Measurements from ENCODE around the gene TREML2.
A peak's percentile ranks its signal among the peaks of the same experiment; 100 is the strongest.

Gene TREML2

DNA sequence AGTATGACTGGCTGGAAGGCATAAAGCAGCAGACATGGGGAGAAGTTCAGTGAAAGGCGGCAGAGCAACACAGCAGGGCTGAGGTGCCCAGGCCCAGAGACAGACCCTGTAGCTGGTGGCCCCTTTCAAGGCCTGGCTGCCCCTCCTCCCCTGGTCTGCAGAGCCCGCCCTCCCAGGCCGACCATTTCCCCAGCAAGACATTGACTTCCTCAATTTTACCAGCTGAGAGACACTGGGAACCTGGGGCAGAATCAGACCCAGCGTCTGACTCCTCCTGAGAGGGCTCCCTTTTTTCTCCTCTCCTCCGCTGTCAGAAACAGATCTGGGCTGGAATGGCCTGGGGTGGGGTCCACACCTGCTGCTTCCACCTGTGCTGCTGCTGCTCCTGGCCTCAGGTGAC, 27.1 kb upstream of the TREML2 start, which contains the start of gene TREML4:
TSS of gene TREML4 (plus strand) at position 254 of the 400 bp plus-strand sequence. CDS start at position 333, 79 bp downstream.
- DNase-seq (no peak), ATAC-seq (ENCODE audit: insufficient read depth, low read depth) (no peak)
- peaks cover 2% of the 10 kb centered on the region; the same call in 1 of the 2 replicates for H3K4me1 ChIP-seq (ENCODE audit: insufficient read depth, low read length)
- no peaks in the 10 kb centered on the region for H3K27me3 ChIP-seq (ENCODE audit: insufficient read depth, low read length, poor library complexity)
- TF ChIP-seq EZH2 (IDR thresholded peaks at IDR 0.05; ENCODE audit: borderline replicate concordance, low read depth, low read length, severe bottlenecking) = no peak
- no peak for TF ChIP-seq CTCF (IDR thresholded peaks at IDR 0.05; ENCODE audit: borderline replicate concordance, extremely low read depth, low read length, poor library complexity, severe bottlenecking)
- no peak within 1 kb of the TSS for H3K9ac ChIP-seq (ENCODE audit: low read depth, low read length)
- H3K4me3 ChIP-seq (ENCODE audit: low read depth in 1 of 2, low read length in 2 of 2) = no peak within 1 kb of the TSS
- H2AFZ ChIP-seq (ENCODE audit: low read depth, low read length) = no peak within 1 kb of the TSS
- H3K79me2 ChIP-seq (ENCODE audit: insufficient read depth, low read length) = no peaks in the 10 kb centered on the region
- no peaks in the 10 kb centered on the region for H3K9me3 ChIP-seq (ENCODE audit: insufficient read depth, low read length, severe bottlenecking)
- no peaks in the 10 kb centered on the region for H3K36me3 ChIP-seq (ENCODE audit: insufficient read depth, low read length)
- no peaks in the 10 kb centered on the region for H4K20me1 ChIP-seq (ENCODE audit: insufficient read depth, low read length)
- no peak within 1 kb of the TSS for H3K4me2 ChIP-seq (ENCODE audit: insufficient read depth, low read length)
- no peak within 1 kb of the TSS for H3K27ac ChIP-seq (ENCODE audit: low read length)

DNA sequence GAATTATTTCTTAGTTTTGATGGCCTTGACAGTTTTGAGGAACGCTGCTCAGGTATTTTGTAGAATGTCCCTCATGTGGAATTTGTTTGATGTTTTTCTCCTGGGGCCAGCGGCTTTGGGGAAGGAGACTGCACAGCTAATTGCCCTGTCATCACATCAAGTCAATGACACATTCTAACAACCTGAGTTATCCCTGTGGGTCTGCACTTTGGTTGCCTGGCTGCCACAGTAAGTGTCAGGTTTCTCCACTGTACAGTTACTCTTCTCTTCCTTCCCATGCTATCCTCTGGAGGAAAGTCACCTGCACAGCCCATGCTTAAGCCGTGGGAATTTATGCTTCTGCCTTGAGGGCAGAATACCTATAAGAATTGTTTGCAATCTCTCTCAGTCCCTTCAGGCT, 25.8 kb upstream of the TREML2 start:
- Histone ChIP-seq H3K36me3 (ENCODE audit: insufficient read depth, low read length) (no peaks in the 10 kb centered on the region), H3K4me1 (ENCODE audit: insufficient read depth, low read length) (peaks cover 16% of the 10 kb centered on the region), H3K4me3 (ENCODE audit: low read depth in 1 of 2, low read length in 2 of 2) (no peak overlapping the region), H2AFZ (ENCODE audit: low read depth, low read length) (no peak overlapping the region), H4K20me1 (ENCODE audit: insufficient read depth, low read length) (no peaks in the 10 kb centered on the region), H3K27ac (ENCODE audit: low read length) (no peak overlapping the region), H3K9me3 (ENCODE audit: insufficient read depth, low read length, severe bottlenecking) (no peaks in the 10 kb centered on the region), H3K9ac (ENCODE audit: low read depth, low read length) (no peak overlapping the region), H3K27me3 (ENCODE audit: insufficient read depth, low read length, poor library complexity) (no peaks in the 10 kb centered on the region), H3K4me2 (ENCODE audit: insufficient read depth, low read length) (no peak overlapping the region), H3K79me2 (ENCODE audit: insufficient read depth, low read length) (no peaks in the 10 kb centered on the region)
- DNase-seq (no peak), ATAC-seq (ENCODE audit: insufficient read depth, low read depth) (no peak)
- TF ChIP-seq EZH2 (IDR thresholded peaks at IDR 0.05; ENCODE audit: borderline replicate concordance, low read depth, low read length, severe bottlenecking) (no peak), CTCF (IDR thresholded peaks at IDR 0.05; ENCODE audit: borderline replicate concordance, extremely low read depth, low read length, poor library complexity, severe bottlenecking) (no peak)

DNA sequence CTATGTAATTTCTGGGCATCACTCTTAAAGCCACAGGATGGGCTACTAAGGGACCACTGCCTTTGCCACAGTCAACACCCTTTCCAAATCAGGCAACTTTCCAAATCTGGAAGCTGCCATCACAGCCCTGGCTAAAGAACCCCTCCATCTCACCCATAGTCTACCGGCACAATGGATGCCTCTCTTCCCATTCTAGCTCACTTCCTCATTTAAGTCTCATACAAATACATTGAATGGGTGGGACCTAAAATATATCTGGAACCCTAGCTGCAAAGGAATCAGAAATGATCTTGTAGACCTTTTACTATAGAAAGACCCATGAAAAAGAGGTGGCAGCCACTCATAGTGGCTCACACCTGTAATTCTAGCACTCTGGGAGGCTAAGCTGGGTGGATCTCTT, 23.9 kb upstream of the TREML2 start:
- H3K9me3 ChIP-seq (ENCODE audit: insufficient read depth, low read length, severe bottlenecking) = no peaks in the 10 kb centered on the region
- TF ChIP-seq CTCF (IDR thresholded peaks at IDR 0.05; ENCODE audit: borderline replicate concordance, extremely low read depth, low read length, poor library complexity, severe bottlenecking) = no peak
- no peak for TF ChIP-seq EZH2 (IDR thresholded peaks at IDR 0.05; ENCODE audit: borderline replicate concordance, low read depth, low read length, severe bottlenecking)
- no peak for ATAC-seq (ENCODE audit: insufficient read depth, low read depth)
- H3K79me2 ChIP-seq (ENCODE audit: insufficient read depth, low read length) = no peaks in the 10 kb centered on the region
- H3K27me3 ChIP-seq (ENCODE audit: insufficient read depth, low read length, poor library complexity) = no peaks in the 10 kb centered on the region
- no peak overlapping the region for H3K4me2 ChIP-seq (ENCODE audit: insufficient read depth, low read length)
- no peak overlapping the region for H3K9ac ChIP-seq (ENCODE audit: low read depth, low read length)
- H3K27ac ChIP-seq (ENCODE audit: low read length) = no peak overlapping the region
- no peaks in the 10 kb centered on the region for H4K20me1 ChIP-seq (ENCODE audit: insufficient read depth, low read length)
- H3K4me3 ChIP-seq (ENCODE audit: low read depth in 1 of 2, low read length in 2 of 2) = no peak overlapping the region
- no peaks in the 10 kb centered on the region for H3K36me3 ChIP-seq (ENCODE audit: insufficient read depth, low read length)
- H2AFZ ChIP-seq (ENCODE audit: low read depth, low read length) = no peak overlapping the region
- DNase-seq = no peak
- peaks cover 18% of the 10 kb centered on the region for H3K4me1 ChIP-seq (ENCODE audit: insufficient read depth, low read length)

DNA sequence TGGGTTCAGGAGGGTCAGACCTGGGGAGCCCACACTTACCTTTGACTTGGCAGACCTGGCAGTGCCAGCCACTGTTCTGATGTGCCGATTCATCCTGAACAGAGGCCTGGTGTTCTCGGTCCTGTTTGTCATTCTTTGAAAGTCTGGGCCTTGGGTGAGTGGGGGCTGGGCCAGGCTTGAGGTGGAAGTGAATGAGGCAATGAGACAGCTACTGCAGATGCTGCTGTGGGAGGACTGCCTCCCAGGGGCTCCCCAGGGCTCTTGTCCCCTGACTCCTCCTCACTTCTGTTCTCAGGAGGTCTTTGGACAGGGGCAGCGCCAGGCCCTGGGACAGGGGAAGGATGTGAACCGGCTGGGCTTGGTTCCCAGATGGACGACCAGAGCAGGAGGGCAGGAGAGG, 21.6 kb upstream of the TREML2 start:
- no peaks in the 10 kb centered on the region for H3K36me3 ChIP-seq (ENCODE audit: insufficient read depth, low read length)
- no peaks in the 10 kb centered on the region for H3K9me3 ChIP-seq (ENCODE audit: insufficient read depth, low read length, severe bottlenecking)
- peak overlapping the region; percentile 40 for H3K9ac ChIP-seq (ENCODE audit: low read depth, low read length)
- H4K20me1 ChIP-seq (ENCODE audit: insufficient read depth, low read length) = no peaks in the 10 kb centered on the region
- no peaks in the 10 kb centered on the region for H3K27me3 ChIP-seq (ENCODE audit: insufficient read depth, low read length, poor library complexity)
- no peak overlapping the region; the same call in 1 of the 2 replicates for H3K4me2 ChIP-seq (ENCODE audit: insufficient read depth, low read length)
- no peak overlapping the region for H3K4me3 ChIP-seq (ENCODE audit: low read depth in 1 of 2, low read length in 2 of 2)
- peak overlapping the region; percentile 54; the same call in 1 of the 2 replicates for H2AFZ ChIP-seq (ENCODE audit: low read depth, low read length)
- H3K4me1 ChIP-seq (ENCODE audit: insufficient read depth, low read length) = peaks cover 18% of the 10 kb centered on the region
- H3K27ac ChIP-seq (ENCODE audit: low read length) = peak overlapping the region; percentile 68
- no peaks in the 10 kb centered on the region for H3K79me2 ChIP-seq (ENCODE audit: insufficient read depth, low read length)
- ATAC-seq (ENCODE audit: insufficient read depth, low read depth) (peak; percentile 92), DNase-seq (peak; percentile 81)
- no peak for TF ChIP-seq EZH2 (IDR thresholded peaks at IDR 0.05; ENCODE audit: borderline replicate concordance, low read depth, low read length, severe bottlenecking)
- no peak for TF ChIP-seq CTCF (IDR thresholded peaks at IDR 0.05; ENCODE audit: borderline replicate concordance, extremely low read depth, low read length, poor library complexity, severe bottlenecking)

Measured in DND-41 (cell line).